ENCODE measurements around the gene PMM1.
"Not testable (repeated sequence)": the region's sequence is repeated elsewhere in the genome, so short reads cannot be mapped to it uniquely, and the experiment has no call there.

The PMM1 gene

GRCh38 chr22:41597635-41597953 is 8.0 kb upstream of the PMM1 start:
- DNase-seq, result no peak

DNA sequence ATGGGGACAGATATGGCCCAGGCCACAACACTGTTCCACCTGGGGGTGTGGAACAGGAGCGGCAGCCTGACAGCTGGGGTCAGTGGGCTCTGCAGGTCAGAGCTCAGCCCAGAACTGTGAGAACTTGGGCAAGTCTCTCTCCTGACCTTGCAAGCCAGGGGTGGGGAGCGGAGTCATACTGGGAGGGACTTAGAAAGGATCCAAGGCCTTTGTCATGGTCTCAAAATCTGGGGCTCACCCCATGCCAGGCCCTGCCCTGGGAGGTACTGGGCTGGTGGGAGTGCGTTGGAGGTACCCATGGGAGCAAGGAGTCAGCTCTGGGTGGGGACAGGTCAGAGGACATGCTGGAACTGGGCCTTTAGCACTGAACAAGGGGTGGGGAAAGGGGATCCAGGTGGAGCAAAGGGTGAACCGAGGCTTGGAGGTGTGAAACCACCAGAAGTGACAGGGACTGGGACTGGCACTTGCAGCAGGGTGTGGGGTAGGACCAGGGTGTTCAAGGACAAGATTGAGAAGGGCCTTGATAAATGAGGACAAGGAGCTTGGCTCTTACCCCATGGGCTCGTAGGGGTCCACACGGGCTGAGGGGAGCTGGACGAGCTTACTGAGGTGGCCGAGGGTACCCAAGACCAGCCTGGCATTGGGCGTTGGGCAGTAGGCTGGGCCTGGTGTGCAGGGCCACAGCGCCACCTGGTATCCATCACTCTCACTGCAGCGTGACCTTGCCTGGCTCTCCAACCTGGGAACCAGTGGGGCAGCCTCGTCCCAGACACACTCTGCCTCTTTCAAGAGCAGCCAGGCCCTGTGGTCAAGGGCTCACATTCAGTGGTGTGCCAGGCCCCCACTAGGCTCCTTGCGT is 7.4 kb upstream of the PMM1 start:
- peak in 36 of 51 donors; percentile 11 to 71 (median 40) for DNase-seq

DNA sequence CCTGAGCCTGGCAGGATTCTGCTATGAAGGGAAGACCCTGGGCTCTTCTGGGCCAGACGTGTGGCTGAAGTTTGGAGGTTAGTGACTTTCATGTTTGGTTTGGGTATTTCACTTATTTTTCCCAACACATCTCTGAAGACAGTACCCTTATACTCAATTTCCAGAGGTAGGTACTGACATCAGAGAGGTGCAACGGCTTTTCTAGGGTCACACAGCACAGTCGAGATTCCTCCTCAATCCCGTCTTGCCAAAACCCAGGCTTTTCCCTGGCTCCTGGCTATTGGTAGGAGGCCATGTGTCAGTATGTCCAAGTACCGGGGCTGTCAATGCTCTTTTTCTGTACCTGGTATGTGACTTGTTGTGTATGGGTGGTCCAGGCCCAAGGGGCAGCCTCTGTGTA is 6.1 kb upstream of the PMM1 start:
- no peak for DNase-seq

DNA sequence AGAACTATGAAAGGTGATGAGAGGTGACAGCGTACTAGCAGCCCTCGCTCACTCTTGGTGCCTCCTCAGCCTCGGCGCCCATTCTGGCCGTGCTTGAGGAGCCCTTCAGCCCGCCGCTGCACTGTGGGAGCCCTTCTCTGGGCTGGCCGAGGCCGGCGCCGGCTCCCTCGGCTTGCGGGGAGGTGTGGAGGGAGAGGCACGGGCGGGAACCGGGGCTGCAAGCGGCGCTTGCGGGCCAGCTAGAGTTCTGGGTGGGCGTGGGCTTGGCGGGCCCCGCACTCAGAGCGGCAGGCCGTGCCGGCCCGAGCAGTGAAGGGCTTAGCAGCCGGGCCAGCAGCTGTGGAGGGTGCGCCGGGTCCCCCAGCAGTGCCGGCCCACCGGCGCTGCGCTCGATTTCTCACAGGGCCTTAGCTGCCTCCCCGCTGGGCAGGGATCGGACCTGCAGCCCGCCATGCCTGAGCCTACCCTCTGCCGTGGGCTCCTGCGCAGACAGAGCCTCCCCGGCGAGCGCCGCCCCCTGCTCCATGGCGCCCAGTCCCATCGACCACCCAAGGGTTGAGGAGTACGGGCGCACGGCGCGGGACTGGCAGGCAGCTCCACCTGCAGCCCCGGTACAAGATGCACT is 3.8 kb upstream of the PMM1 start:
- not testable (repeated sequence) for DNase-seq

DNA sequence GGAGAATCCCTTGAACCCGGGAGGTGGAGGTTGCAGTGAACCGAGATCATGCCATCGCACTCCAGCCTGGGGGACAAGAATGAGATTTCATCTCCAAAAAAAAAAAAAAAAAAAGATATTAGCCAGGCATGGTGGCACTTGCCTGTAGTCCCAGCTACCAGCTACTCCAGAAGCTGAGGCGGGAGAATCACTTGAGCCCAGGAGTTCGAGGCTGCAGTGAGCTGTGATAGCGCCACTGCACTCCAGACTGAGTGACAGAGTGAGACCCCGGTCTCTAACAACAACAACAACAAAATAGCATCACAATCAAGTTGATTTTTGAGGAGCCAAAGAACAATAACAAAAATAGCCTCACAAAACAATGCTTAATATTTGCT is 2.3 kb downstream of the PMM1 start:
- no peak for DNase-seq

DNA sequence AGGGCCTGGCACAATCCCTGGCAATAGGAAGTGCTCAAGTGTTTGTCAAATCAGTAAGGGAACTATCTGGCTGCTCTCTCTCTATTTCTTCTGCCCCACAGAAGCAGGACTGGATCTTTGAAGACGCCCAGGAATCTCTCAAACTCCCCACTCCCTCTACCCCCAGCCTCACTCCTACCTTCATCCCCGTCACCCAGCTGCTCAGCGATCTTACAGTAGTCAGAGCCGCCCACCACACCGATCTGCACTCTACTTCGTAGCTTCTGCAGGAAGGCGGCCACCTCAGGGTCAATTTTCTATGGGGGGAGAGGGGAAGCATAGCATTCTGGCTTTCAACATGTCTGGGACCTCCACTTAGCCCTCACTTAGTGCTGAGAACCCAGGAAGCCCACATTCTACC is 3.7 kb downstream of the PMM1 start:
- no peak for DNase-seq

DNA sequence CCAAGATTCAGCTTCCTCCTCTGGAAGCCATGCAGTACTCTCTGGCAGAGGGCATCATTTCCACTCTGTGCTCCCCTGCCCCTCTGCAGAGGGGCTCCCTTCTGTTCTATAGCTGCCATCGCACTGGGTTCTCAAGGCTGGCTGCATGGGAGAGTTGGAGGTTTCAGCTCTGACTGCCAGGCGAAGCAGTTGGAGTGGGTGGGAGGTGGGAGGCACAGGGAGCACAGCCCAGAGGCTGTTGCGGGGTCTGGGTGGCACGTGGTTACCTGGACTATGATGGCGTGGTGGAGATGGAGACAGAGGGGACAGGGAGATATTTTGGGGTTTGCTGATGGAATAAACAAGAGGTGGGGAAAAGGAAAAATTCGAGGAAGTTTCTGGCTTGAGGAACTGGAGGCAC is 4.8 kb downstream of the PMM1 start:
- no peak for DNase-seq

- DNase-seq, result no peak
Observed at GRCh38 chr22:41582694-41583093, 6.9 kb downstream of the PMM1 start.

DNA sequence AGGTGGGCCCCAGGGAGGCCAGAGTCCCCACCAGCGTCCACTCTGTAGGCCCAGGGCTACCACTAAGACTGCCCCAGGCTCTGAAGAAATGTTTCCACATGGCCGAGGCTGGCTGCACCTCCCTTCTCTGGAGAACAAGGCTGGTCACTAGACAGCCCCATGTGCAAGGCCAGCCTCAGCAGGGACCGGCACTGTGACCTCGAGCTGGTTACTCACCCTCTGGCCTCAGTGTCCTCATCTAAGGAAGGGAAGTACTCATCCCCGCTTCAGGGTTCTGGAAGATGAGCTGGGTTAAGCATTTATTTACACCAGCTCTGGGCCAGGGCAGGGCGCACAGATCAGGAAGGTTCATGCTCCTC is 9.7 kb downstream of the PMM1 start:
- DNase-seq, result no peak

GRCh38 chr22:41579297-41579996 is 10.2 kb downstream of the PMM1 start:
- DNase-seq, result no peak

DNA sequence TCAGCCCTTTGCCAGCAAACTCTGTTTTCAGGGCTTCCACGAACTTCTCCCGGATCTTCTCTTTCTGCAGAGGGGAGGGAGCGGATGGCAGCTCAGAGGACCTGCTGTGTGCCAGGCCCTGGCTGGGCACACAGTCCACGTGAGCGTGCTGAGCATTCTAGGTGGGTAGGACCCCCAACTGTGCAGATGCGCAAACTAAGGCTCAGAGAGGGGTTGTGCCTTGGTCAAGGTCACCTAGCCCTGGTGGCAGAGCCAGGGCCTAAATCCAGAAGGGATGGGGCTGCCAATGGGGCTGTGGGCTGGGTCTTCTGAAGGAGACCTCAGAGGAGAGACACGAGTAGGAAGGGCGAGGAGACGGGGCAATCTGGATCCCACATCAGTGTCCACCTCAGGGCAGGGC is 10.8 kb downstream of the PMM1 start:
- DNase-seq, result no peak

- no peak for DNase-seq
Observed at GRCh38 chr22:41578114-41578513, 11.5 kb downstream of the PMM1 start.

DNA sequence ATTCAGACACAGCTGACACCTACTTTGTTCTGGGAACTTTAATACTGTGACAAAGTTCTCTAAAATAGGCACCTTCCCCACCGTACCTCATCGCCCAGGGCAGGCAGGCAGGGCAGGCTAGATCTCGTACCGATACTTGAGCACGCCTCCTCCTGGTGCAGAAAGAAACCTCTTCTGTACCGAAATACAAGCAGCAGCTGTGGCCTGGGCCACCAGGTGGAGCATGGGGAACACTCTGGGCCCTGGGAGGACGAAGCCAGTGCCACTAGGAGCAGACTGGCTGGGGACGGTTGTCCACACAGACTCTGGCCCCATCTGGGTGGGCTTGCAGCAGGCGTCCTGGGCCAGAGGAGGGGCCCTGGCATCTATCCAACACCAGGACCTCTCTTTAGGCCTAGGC is 12.8 kb downstream of the PMM1 start:
- peak in 14 of 51 donors; percentile 17 to 46 (median 26) for DNase-seq

GRCh38 chr22:41575533-41575932 is 14.1 kb downstream of the PMM1 start:
- no peak for DNase-seq

DNA sequence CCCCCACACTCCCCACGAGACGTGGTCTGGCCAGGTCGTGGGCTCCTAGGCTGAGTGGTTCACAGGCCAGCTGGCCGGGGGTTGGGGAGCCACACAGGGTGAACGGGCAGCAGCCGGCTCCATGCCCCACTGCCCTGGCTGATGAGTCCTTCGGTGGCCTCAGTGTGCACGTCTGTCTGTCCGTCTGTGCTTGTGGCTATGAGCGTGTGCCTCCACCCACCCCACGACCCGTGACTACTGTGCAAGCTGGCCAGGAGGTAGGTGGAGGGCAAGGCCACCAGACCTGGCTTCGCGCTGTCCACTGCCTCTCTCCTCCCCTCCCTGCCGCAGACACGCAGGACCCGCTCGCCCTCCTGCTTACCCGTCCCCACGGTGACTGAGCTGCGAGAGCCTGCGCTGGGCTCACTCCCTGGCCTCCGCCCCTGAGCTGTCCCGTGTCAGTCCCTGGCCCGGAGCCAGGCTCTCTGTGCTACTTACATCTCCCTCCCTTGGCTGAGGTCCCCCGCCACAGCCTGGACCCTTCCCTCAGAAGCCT is 14.7 kb downstream of the PMM1 start:
- peak in 25 of 51 donors; percentile 16 to 63 (median 39) for DNase-seq

DNA sequence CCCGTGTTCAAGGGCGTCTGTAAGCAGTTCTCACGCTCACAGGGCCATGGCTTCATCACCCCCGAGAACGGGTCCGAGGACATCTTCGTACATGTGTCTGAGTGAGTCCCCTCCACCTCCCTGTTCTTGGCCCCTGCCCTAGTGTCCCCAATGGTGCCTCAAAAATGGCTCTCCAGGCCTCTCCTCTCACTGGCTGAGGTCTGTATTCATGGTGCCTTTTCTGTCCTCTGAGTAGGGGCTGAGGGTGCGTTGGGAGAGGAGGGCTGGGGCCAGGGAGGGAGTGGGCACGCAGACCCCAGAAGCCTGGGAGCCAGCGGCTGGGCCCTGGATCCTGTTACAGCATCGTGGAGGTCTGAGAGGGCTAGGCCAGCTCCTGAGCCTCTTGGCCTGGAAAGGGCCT is 16.0 kb downstream of the PMM1 start:
- DNase-seq, result no peak

DNA sequence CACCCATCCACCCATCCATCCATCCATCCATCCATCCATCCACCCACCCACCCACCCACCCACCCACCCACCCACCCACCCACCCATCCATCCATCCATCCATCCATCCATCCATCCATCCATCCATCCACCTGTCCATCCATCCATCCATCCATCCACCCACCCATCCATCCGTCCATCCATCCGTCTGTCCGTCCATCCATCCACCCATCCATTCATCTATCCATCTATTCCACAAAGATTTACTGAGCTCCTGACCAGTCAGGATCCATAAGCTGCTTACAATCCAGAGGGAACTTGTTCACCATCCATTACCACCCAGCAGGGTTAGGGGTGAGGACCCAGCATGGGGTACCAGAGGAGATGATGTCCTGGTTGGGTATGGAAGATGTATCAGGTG is 17.3 kb downstream of the PMM1 start:
- not testable (repeated sequence) for DNase-seq

DNA sequence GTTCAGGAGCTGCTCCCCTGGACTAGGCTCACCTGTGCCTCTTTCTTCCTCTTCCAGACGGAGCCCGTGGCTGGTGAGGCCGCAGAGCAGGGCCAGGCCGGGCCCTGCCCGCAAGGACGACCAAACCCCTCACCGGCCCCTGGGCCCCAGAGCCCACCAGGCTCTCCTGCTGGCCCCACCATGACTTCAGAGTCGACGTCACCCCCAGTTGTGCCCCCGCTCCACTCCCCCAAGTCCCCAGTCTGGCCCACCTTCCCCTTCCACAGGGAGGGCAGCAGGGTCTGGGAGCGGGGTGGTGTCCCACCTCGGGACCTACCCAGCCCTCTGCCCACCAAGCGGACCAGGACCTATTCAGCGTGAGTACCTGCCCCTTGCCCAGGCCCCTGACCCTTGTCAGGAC is 17.9 kb downstream of the PMM1 start:
- no peak for DNase-seq

DNA sequence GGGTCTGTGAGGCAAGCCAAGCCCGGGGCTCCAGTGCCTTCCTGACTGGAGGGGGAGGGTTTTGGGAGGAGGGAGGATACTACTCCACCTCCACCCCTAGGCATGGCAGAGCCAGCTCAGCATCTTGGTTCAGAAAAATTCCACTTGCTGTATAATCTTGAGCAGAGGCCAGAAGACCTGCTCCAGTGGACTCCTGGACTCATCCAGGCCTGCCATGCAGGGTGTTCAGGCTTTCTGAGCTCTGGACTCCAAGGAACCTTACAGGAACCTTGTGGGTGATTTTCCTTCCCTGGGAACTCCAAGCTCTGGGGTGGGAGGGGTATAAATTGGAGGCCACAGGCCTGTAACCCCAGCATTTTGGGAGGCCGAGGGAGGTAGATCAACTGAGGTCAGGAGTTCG is 19.4 kb downstream of the PMM1 start:
- DNase-seq, result no peak

GRCh38 chr22:41568811-41569210 is 20.8 kb downstream of the PMM1 start:
- DNase-seq, result peak in 16 of 51 donors; percentile 20 to 61 (median 46)

- DNase-seq, result no peak
Observed at GRCh38 chr22:41567512-41567768, 22.2 kb downstream of the PMM1 start.

DNA sequence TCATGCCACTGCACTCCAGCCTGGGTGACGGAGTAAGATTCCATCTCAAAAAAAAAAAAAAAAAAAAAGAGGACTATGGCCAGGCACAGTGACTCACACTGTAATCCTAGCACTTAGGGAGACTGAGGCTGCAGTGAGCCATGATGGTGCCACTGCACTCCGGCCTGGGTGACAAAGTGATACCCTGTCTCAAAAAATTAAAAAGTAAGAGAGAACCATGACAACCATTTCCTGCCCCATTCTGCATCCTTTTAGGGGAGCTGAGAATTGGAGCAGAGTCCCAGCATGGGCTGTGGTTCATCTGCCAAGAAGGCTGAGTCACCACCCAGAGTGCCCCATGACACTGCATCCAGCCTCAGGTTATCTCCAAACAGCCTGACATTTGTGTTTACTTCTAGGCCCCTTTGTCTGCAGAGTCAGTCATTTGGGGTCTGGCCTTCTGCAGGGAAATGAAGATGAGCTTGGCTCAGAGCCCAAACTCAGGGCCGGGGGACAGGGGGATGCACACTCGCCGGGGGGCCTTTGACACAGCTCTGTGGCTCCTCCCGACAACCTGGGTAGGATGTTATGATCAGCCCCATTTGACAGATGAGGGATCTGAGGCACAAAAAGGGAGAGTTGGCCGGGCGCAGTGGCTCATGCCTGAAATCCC is 24.1 kb downstream of the PMM1 start:
- DNase-seq, result peak in 6 of 51 donors; percentile 12 to 45 (median 34)

Measured in hypothalamus (tissue), 51 donors.